Smooth muscle cell (in vitro differentiated cells): Measurements from ENCODE around the gene NUTM1. TPM values are rescaled to one million over a fixed set of nuclear protein-coding genes. Genes with fewer than 3 reads are reported as not detected.
"Not testable (repeated sequence)": the region's sequence is repeated elsewhere in the genome, so short reads cannot be mapped to it uniquely, and the experiment has no call there.

Experiments
- DNase-seq: peaks from one replicate; lab custom pipeline; 2025; ENCODE audit not compliant: unreplicated experiment; lab: John Stamatoyannopoulos, UW
- H2AFZ ChIP-seq: fragments of 200-600 bp; sonication (generic); 2 replicates; pipeline ENCODE4 v1.6.0; 2016; ENCODE audit warnings: antibody characterized with exemption, low read depth, mild to moderate bottlenecking
- H3F3A ChIP-seq: fragments of 200-600 bp; sonication (generic); 2 replicates; pipeline ENCODE4 v1.6.0; 2017; ENCODE audit warnings: antibody characterized with exemption, low read depth
- H3K27ac ChIP-seq: fragments of 200-600 bp; sonication (generic); 2 replicates; pipeline ENCODE4 v1.5.1; 2016; ENCODE audit warnings: low read depth, mild to moderate bottlenecking
- H3K27me3 ChIP-seq: fragments of 200-600 bp; sonication (generic); 2 replicates; pipeline ENCODE4 v1.6.1; 2016; ENCODE audit warnings: low read depth, mild to moderate bottlenecking
- H3K36me3 ChIP-seq: fragments of 200-600 bp; sonication (generic); 2 replicates; pipeline ENCODE4 v1.5.1; 2016; ENCODE audit warnings: low read depth
- H3K4me1 ChIP-seq: fragments of 200-600 bp; sonication (generic); 2 replicates; pipeline ENCODE4 v1.5.1; 2016; ENCODE audit warnings: low read depth
- H3K4me2 ChIP-seq: fragments of 200-600 bp; sonication (generic); 2 replicates; pipeline ENCODE4 v1.6.0; 2016; ENCODE audit warnings: mild to moderate bottlenecking
- H3K4me3 ChIP-seq: fragments of 200-600 bp; sonication (generic); 2 replicates; pipeline ENCODE4 v1.5.1; 2016; ENCODE audit warnings: mild to moderate bottlenecking
- H3K79me2 ChIP-seq: fragments of 200-600 bp; sonication (generic); 2 replicates; pipeline ENCODE4 v1.6.0; 2016; ENCODE audit warnings: low read depth, mild to moderate bottlenecking
- H3K9ac ChIP-seq: fragments of 200-600 bp; sonication (generic); 2 replicates; pipeline ENCODE4 v1.6.0; 2016; ENCODE audit warnings: low read depth
- H3K9me3 ChIP-seq: fragments of 200-600 bp; sonication (generic); replicated peaks from 2 replicates; pipeline ENCODE4 v1.5.1; 2016; ENCODE audit warnings: low read depth
- H4K20me1 ChIP-seq: fragments of 200-600 bp; sonication (generic); 2 replicates; pipeline ENCODE4 v1.6.0; 2016; ENCODE audit warnings: low read depth
- WGBS: methylation state at CpG from one replicate; pipeline ENCODE4 v1.1.7; 2016; ENCODE audit warnings: low lambda C conversion rate; 5-methylcytosine and 5-hydroxymethylcytosine counted together
- polyA plus RNA-seq: library from polyadenylated mRNA; unstranded; fragments of >200 nt; fragmentation: Nextera tagmentation; extraction: Ambion mirVana; gene quantifications from 2 replicates; pipeline ENCODE4 v1.2.1, GENCODE V29; 2016
- total RNA-seq: library from RNA; depleted of rRNA; stranded (reverse); fragments of >200 nt; gene quantifications from 2 replicates; pipeline ENCODE4 v1.2.3, GENCODE V29; 2014
- TF ChIP-seq, protein P1 (sequence below): fragments of 200-600 bp; sonication (generic); IDR thresholded peaks from 2 replicates; pipeline ENCODE4 v1.5.1; 2017; ENCODE audit warnings: borderline replicate concordance, mild to moderate bottlenecking, antibody characterized with exemption; ENCODE audit not compliant: insufficient read depth, poor library complexity, severe bottlenecking

NUTM1 gene
- total and polyA plus RNA-seq, 2 experiments from 2014 or later: not detected

DNA sequence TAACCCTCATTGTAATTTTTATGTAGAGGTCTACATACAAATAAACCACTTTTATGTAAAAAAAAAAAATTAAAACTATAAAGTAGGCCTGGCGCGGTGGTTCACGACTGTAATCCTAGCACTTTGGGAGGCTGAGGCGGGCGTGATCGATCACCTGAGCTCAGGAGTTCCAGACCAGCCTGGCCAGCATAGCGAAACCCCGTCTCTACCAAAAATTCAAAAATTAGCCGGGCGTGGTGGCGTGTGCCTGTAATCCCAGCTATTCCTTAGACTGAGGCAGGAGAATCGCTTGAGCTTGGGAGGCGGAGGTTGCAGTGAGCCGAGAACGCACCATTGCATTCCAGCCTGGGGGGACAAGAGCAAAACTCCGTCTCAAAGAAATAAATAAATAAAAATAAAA, 4.8 kb upstream of the NUTM1 start:
- Histone ChIP-seq H2AFZ (peak overlapping the region; percentile 57), H3K27me3 (no peaks in the 10 kb centered on the region), H3K4me3 (peak overlapping the region; percentile 91), H3K9ac (peak overlapping the region; percentile 77), H3K9me3 (no peaks in the 10 kb centered on the region), H3F3A (peaks cover 14% of the 10 kb centered on the region), H3K4me1 (peaks cover 8% of the 10 kb centered on the region), H3K4me2 (peak overlapping the region; percentile 91), H3K79me2 (peaks cover 24% of the 10 kb centered on the region), H4K20me1 (no peaks in the 10 kb centered on the region), H3K27ac (peak overlapping the region; percentile 92), H3K36me3 (no peaks in the 10 kb centered on the region)
- DNase-seq: no peak
- WGBS: 44% methylated on average over 16 of the region's 16 CpGs
- TF ChIP-seq, protein P1, sequence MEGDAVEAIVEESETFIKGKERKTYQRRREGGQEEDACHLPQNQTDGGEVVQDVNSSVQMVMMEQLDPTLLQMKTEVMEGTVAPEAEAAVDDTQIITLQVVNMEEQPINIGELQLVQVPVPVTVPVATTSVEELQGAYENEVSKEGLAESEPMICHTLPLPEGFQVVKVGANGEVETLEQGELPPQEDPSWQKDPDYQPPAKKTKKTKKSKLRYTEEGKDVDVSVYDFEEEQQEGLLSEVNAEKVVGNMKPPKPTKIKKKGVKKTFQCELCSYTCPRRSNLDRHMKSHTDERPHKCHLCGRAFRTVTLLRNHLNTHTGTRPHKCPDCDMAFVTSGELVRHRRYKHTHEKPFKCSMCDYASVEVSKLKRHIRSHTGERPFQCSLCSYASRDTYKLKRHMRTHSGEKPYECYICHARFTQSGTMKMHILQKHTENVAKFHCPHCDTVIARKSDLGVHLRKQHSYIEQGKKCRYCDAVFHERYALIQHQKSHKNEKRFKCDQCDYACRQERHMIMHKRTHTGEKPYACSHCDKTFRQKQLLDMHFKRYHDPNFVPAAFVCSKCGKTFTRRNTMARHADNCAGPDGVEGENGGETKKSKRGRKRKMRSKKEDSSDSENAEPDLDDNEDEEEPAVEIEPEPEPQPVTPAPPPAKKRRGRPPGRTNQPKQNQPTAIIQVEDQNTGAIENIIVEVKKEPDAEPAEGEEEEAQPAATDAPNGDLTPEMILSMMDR: no peak

DNA sequence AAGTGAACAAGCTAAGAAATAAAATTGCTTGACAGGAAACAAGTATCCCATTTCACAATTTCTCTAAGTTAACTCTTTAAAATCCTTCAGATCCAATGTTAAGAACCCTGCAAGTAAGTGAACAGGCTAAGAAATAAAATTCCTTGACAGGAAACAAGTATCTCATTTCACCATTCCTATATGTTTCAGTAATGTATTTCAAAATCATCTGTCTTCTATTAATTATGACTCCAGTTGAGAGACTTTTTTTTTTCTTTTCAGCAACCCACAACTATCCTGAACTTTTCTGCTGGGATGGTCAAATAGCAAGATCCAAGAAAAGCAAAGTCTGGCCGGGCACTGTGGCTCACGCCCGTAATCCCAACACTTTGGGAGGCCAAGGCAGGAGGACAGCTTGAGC, 3.2 kb upstream of the NUTM1 start:
- 93% methylated on average over 3 of the region's 3 CpGs for WGBS
- Histone ChIP-seq H3F3A (peaks cover 14% of the 10 kb centered on the region), H3K4me2 (no peak overlapping the region), H3K9me3 (no peaks in the 10 kb centered on the region), H3K27ac (peak overlapping the region; percentile 92), H4K20me1 (no peaks in the 10 kb centered on the region), H3K4me3 (no peak overlapping the region), H3K36me3 (no peaks in the 10 kb centered on the region), H3K79me2 (peaks cover 24% of the 10 kb centered on the region), H3K4me1 (peaks cover 8% of the 10 kb centered on the region), H3K27me3 (no peaks in the 10 kb centered on the region), H3K9ac (no peak overlapping the region), H2AFZ (no peak overlapping the region)
- TF ChIP-seq, protein P1: no peak
- no peak for DNase-seq

DNA sequence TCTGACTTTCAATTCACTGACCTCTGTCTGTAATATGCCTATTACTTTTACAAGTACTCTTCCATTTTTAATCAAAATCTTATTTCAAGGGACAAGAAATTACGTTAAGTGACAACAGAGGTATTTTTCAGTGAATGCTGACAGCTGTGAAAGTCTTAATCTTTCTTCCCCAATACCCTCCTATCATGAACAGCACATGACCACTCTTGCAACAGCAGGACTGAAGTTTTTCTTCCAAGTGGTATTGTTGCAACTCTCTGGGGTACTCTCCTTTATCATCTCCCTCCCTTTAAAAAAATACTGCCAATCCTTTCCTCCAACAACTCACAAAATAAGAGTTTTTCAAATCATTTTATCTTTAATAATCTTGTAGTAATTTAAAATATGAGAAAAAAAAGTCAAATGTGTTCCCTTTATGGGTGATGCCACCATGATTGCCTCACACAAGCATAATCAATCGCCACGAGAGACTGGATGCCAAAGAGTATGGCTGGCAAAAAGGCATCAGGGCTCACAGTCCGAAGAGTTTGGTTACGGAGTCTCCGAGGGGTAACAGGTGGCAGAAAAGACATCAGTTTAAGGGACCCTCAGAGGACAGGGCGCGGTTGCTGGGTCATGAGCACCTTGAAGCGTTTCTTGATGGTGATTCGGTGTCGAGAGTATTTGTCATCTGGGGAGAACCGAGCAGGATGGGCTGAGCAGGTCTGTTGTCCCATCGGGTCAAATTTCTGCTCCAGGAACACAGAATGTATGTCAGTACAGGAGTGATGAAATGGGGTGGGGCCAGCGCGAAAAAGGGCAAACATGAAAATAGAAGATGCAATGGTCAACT, 1.5 kb upstream of the NUTM1 start:
- 92% methylated on average over 15 of the region's 15 CpGs for WGBS

DNA sequence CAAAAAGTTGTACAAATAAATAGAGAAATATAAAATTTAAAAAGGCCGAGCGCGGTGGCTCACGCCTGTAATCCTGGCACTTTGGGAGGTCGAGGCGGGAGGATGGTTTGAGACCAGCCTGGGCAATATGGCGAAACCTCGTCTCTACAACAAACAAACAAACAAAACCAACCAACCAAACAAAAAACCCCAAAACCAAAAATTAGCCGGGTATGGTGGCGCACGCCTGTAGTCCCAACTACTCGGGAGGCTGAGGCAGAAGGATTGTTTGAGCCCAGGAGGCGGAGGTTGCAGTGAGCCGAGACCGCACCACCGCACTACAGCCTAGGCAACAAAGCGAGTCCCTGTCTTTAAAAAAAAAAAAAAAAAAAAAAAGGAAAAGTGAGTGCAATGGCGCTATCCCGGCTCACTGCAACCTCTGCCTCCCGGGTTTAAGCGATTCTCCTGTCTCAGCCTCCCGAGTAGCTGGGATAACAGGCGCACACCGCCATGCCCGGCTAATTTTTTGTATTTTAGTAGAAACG, 840 bp upstream of the NUTM1 start:
- not testable (repeated sequence) for H3K9me3 ChIP-seq, H3K4me1 ChIP-seq, H4K20me1 ChIP-seq, DNase-seq, H3K36me3 ChIP-seq, H3K27me3 ChIP-seq
- Histone ChIP-seq H2AFZ (peak overlapping the region; percentile 88), H3K4me3 (peak overlapping the region; percentile 70), H3K9ac (peak overlapping the region; percentile 87), H3F3A (peaks cover 14% of the 10 kb centered on the region), H3K4me2 (peak overlapping the region; percentile 88), H3K79me2 (peaks cover 24% of the 10 kb centered on the region), H3K27ac (peak overlapping the region; percentile 79)
- WGBS: 29% methylated on average over 26 of the region's 26 CpGs

More for the DNA sequence above, 1.5 kb upstream of the NUTM1 start:
- Histone ChIP-seq H3K4me1 (peaks cover 8% of the 10 kb centered on the region), H3K9ac (no peak overlapping the region), H3F3A (peaks cover 14% of the 10 kb centered on the region), H4K20me1 (no peaks in the 10 kb centered on the region), H3K4me2 (peak overlapping the region; percentile 88), H3K36me3 (no peaks in the 10 kb centered on the region), H2AFZ (no peak overlapping the region), H3K27me3 (no peaks in the 10 kb centered on the region), H3K9me3 (no peaks in the 10 kb centered on the region), H3K79me2 (peaks cover 24% of the 10 kb centered on the region), H3K4me3 (peak overlapping the region; percentile 70), H3K27ac (no peak overlapping the region)
- TF ChIP-seq, protein P1: no peak
- no peak for DNase-seq
